Colonic mucosa (tissue), 4 donors: Measurements from ENCODE around the gene STARD10. TPM values are rescaled to one million over a fixed set of nuclear protein-coding genes. Genes with fewer than 3 reads are reported as not detected.

ENCODE experiments used
- DNase-seq: peaks from one replicate; pipeline ENCODE4 v3.0.0-alpha.2; 2020
- H3K27ac ChIP-seq: fragments of 200-600 bp; one replicate; pipeline ENCODE4 v1.8.0; 2021
- H3K27me3 ChIP-seq: fragments of 200-600 bp; one replicate; pipeline ENCODE4 v1.8.0; 2021
- H3K36me3 ChIP-seq: fragments of 200-600 bp; one replicate; pipeline ENCODE4 v1.8.0; 2021
- H3K4me1 ChIP-seq: fragments of 200-600 bp; one replicate; pipeline ENCODE4 v1.8.0; 2021; ENCODE audit warnings: mild to moderate bottlenecking
- H3K4me3 ChIP-seq: fragments of 200-600 bp; one replicate; pipeline ENCODE4 v1.8.0; 2021
- H3K9ac ChIP-seq, 2 donors: one replicate each; pipeline ENCODE4 v1.7.0; 2013; ENCODE audit warnings: control low read depth in 2 of 2, low read depth in 2 of 2, low read length in 2 of 2
- H3K9me3 ChIP-seq: fragments of 200-600 bp; one replicate; pipeline ENCODE4 v1.8.0; 2021
- intact Hi-C: fragments of 100-400 bp; cut with DNase I; formaldehyde crosslinking; loops from one replicate; pipeline ENCODE4 v1.14.1; 2022
- total RNA-seq, 2 donors: library from RNA; stranded (reverse); fragmentation: NEBNext Ultra II Directional in 1 of 2; extraction: Animal tissue kit (Norgen Biotek cat#: 25700) in 1 of 2; gene quantifications; one replicate each; pipeline ENCODE4 v1.2.1, GENCODE V29; 2021
- TF ChIP-seq, protein P1 (sequence below): fragments of 200-600 bp; IDR thresholded peaks from one replicate; pipeline ENCODE4 v1.8.0; 2022; ENCODE audit warnings: antibody characterized with exemption, mild to moderate bottlenecking
- donor health status: healthy.
- donor health status: DM: no; HTN: no; CAD: no.
- donor health status: DM: no; HTN: no; CAD: no.

The STARD10 gene
- total RNA-seq, 2 donors from 2014 or later, result 519 to 905 TPM

DNA sequence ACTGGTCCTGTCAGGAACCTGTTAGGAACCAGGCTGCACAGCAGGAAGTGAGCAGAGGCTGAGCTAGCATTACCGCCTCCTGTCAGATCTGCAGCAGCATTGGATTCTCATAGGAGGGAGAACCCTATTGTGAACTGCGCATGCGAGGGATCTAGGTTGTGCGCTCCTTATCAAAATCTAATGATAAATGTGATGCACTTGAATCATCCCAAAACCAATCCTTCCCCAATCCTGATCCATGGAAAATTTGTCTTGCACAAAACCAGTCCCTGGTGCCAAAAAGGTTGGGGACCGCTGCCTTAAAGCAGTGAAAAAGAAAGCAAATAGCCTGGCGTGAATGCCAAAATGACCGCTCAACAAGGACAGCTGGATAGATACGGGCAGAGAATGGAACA is 39.7 kb downstream of the STARD10 start:
- no peak overlapping the region for H3K4me3 ChIP-seq
- no peak overlapping the region for H3K27ac ChIP-seq
- intact Hi-C loops, result no loop called here
- no peaks in the 10 kb centered on the region for H3K9me3 ChIP-seq
- no peaks in the 10 kb centered on the region for H3K27me3 ChIP-seq
- no peak for DNase-seq
- no peak overlapping the region for H3K9ac ChIP-seq
- H3K36me3 ChIP-seq, result peaks cover 4% of the 10 kb centered on the region
- TF ChIP-seq, protein P1, sequence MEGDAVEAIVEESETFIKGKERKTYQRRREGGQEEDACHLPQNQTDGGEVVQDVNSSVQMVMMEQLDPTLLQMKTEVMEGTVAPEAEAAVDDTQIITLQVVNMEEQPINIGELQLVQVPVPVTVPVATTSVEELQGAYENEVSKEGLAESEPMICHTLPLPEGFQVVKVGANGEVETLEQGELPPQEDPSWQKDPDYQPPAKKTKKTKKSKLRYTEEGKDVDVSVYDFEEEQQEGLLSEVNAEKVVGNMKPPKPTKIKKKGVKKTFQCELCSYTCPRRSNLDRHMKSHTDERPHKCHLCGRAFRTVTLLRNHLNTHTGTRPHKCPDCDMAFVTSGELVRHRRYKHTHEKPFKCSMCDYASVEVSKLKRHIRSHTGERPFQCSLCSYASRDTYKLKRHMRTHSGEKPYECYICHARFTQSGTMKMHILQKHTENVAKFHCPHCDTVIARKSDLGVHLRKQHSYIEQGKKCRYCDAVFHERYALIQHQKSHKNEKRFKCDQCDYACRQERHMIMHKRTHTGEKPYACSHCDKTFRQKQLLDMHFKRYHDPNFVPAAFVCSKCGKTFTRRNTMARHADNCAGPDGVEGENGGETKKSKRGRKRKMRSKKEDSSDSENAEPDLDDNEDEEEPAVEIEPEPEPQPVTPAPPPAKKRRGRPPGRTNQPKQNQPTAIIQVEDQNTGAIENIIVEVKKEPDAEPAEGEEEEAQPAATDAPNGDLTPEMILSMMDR, result no peak
- H3K4me1 ChIP-seq, result peaks cover 3% of the 10 kb centered on the region

DNA sequence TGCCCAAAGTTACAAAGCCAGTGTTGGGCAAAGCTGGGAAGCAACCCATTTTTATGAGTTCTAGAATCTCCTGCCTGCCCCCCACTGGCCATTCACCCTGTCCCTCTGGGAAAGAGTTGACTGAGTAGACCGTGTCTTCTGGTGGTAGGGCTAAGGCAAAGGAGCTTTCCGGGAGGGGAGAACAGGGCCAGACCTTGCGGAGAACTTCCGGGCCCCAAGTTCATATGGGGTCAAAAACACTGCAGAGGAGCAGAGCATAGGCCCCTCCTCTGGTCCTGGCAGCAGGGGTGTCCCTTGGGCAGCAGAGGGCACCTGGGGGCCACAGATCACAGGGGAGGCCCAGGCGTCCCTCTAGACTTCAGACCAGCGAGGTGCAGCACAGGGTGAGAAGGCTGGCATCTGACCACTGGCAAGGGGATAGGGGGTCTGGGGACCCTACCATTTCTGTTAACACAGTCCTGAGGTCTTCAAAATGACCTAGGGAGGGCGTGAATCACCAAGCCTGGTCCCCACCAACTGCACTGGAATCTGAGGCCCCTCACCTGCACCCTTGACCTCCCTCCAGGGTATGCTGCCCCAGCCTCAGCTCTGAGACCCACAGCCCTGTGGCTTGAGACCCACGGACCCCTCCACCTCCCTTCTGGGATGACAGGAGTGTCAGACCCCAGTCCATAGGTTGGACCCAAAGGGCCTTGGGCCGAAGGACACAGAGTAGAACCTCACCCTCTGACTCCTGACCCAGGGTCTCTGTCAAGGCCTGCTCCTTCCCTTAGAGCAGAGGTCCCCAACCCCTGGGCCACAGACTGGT is 40.3 kb downstream of the STARD10 start:
- intact Hi-C loops, result no loop called here
- H3K4me3 ChIP-seq, result no peak overlapping the region
- H3K4me1 ChIP-seq, result peaks cover 3% of the 10 kb centered on the region
- no peaks in the 10 kb centered on the region for H3K27me3 ChIP-seq
- H3K9ac ChIP-seq, result no peak overlapping the region
- DNase-seq, result peak; percentile 40
- H3K9me3 ChIP-seq, result no peaks in the 10 kb centered on the region
- H3K36me3 ChIP-seq, result peaks cover 4% of the 10 kb centered on the region
- TF ChIP-seq, protein P1, result no peak
- peak overlapping the region; percentile 47 for H3K27ac ChIP-seq

DNA sequence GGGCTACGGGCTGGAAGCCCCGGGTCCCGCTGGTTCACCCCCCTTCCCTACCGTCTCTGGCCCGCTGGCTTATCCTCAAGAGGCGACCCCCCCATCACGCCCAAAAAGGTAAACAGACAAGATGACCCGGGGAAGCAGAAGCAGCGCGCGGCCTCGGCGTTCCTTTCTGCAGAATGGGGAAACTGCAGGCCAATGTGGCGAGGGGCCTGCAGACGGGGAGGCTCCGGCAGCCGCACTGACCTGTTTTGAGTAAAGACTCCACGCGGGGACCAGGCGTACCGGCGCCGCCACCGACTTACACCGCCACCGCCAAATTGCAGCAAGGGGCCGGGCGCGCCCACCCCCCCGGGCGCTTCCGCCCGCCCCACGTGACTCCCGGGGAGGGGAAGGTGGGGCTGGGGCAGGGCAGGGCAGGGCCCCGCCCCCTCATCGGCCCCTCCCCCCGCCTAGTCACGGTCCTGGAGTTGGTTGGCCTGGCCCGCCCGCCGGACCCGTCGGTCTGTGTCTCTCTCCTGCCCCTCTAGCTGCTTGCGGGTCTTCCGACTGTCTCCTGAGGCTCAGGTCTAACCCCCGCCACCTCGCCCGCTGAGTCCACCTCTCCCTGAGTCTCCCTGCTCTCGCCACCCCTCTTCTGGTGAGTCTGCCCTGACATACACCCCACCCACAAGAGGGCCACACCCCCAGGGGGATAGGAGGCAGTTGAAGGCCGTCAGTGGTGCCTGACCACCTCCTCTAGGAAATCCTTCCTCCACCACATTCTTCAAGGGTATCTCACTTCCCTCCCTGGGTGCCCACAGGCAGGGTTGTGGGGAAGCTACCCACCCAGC is 41.5 kb downstream of the STARD10 start, which contains the start of gene ARAP1:
Gene ARAP1, minus strand, starts transcription at position 321 of the 827 bp plus-strand sequence. CDS start 25,280 bp downstream, outside the sequence.
- intact Hi-C loops, result no loop called here
- H3K36me3 ChIP-seq, result peaks cover 4% of the 10 kb centered on the region

DNA sequence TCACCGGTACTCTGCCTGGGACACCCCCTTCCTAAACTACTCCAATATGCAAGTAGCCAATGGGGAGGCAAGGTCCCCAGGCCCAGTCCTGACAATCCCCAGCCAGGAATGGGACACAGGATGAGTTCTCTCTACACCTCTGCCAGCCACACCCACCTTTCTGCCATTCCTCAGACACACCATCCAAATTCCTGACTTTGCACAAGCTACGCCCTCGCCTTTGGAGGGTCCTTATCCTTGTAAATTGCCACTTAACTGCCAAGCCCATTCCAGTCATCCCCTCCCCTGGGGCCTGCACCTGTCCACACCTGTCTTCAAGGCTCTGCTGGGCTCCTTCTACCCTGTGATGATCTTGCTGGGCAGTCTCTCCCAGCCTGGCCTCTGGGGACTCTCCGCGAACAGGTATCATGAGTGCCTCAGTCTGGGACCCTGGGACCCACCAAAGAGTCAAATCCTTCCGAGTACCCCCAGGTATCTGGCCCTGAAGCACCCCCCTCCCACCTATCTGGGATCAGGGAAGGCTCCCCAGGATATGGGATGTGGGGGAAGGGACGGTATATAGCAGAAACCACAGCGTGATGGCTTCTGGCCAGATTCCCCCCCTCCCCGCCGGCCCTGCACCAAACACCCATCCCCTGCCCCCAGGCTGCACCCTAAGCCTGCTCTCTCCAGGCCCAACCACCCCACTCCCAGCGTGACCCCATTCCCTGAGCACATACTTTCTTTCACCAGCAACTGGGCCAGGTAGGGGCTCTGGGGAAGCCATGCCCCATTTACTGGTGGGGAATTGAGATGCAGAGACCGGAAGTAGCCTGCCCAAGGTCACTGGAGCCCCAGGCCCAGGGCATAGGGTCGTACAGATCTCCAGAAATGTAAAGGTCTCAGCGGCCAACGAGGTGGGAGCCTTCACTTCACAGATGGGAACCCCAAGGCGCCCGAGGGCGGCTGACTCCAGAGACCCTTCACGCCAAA is 42.4 kb downstream of the STARD10 start:
- Histone ChIP-seq H3K27ac (peak overlapping the region; percentile 6), H3K4me1 (peaks cover 3% of the 10 kb centered on the region), H3K27me3 (no peaks in the 10 kb centered on the region), H3K9me3 (no peaks in the 10 kb centered on the region), H3K36me3 (peaks cover 4% of the 10 kb centered on the region), H3K4me3 (peak overlapping the region; percentile 69), H3K9ac (peak overlapping the region; percentile 70 to 84)
- TF ChIP-seq, protein P1, result no peak
- DNase-seq, result no peak
- intact Hi-C loops, result no loop called here

More for the DNA sequence above, 41.5 kb downstream of the STARD10 start, which contains the start of gene ARAP1:
- peak within 1 kb of the TSS; percentile 70 to 84 for H3K9ac ChIP-seq
- peak; percentile 82 for DNase-seq
- peak within 1 kb of the TSS; percentile 69 for H3K4me3 ChIP-seq
- H3K27me3 ChIP-seq, result no peaks in the 10 kb centered on the region
- H3K9me3 ChIP-seq, result no peaks in the 10 kb centered on the region
- peaks cover 3% of the 10 kb centered on the region for H3K4me1 ChIP-seq
- H3K27ac ChIP-seq, result peak within 1 kb of the TSS; percentile 47
- TF ChIP-seq, protein P1, result no peak
